HL-60 (cell line): ENCODE results near the gene CHST11.

Source experiments
- CTCF ChIP-seq: IDR thresholded peaks from one replicate; pipeline ENCODE4 v1.5.1; 2011; ENCODE audit warnings: low read length, control low read depth, inconsistent platforms; ENCODE audit not compliant: insufficient read depth
- GABPA ChIP-seq: IDR thresholded peaks from 2 replicates; pipeline ENCODE4 v1.6.1; 2012; ENCODE audit warnings: low read depth
- POLR2AphosphoS5 ChIP-seq: IDR thresholded peaks from 2 replicates; pipeline ENCODE4 v1.6.1; 2012; ENCODE audit warnings: low read depth
- REST ChIP-seq: IDR thresholded peaks from 2 replicates; pipeline ENCODE4 v1.6.1; 2012; ENCODE audit warnings: low read depth; ENCODE audit not compliant: insufficient replicate concordance
- SPI1 ChIP-seq: IDR thresholded peaks from 2 replicates; pipeline ENCODE4 v1.6.1; 2012; ENCODE audit warnings: low read depth, mild to moderate bottlenecking, borderline replicate concordance

GRCh38 chr12:104515899-104516298 is 59.2 kb downstream of the CHST11 start:
- no peak for TF ChIP-seq CTCF
- no peak for TF ChIP-seq POLR2AphosphoS5
- no peak for TF ChIP-seq REST
- TF ChIP-seq GABPA: no peak
- no peak for TF ChIP-seq SPI1
